GM18508 (cell line): Measurements from ENCODE around the gene TLL2.

ENCODE experiments used
- ATAC-seq: cut with Tn5 transposase; IDR thresholded peaks from one replicate; pipeline ENCODE4 v1.9.1; 2021; ENCODE audit warnings: moderate number of reproducible peaks; ENCODE audit not compliant: insufficient read depth, unreplicated experiment

TLL2 gene

GRCh38 chr10:96338279-96338925, 175.3 kb downstream of the TLL2 start:
- ATAC-seq = no peak

- no peak for ATAC-seq
Measured at GRCh38 chr10:96337106-96337505, 176.6 kb downstream of the TLL2 start.

- ATAC-seq = no peak
Measured at GRCh38 chr10:96334616-96335526, 178.9 kb downstream of the TLL2 start.

- no peak for ATAC-seq
Measured at GRCh38 chr10:96333101-96333500, 180.6 kb downstream of the TLL2 start.

- no peak for ATAC-seq
Measured at GRCh38 chr10:96327462-96327861, 186.3 kb downstream of the TLL2 start.

- peak; percentile 94 for ATAC-seq
Measured at GRCh38 chr10:96325719-96326373, 187.9 kb downstream of the TLL2 start.

- ATAC-seq = no peak
Measured at GRCh38 chr10:96324447-96324846, 189.3 kb downstream of the TLL2 start.

GRCh38 chr10:96322275-96322674, 191.5 kb downstream of the TLL2 start:
- ATAC-seq = no peak

- ATAC-seq = no peak
Measured at GRCh38 chr10:96321822-96322221, 191.9 kb downstream of the TLL2 start.

- no peak for ATAC-seq
Measured at GRCh38 chr10:96319754-96320474, 193.8 kb downstream of the TLL2 start.

- no peak for ATAC-seq
Measured at GRCh38 chr10:96317067-96317833, 196.5 kb downstream of the TLL2 start.
